ENCODE results near the gene DHX40.
"Not testable (repeated sequence)": the region's sequence is repeated elsewhere in the genome, so short reads cannot be mapped to it uniquely, and the experiment has no call there.

The DHX40 gene

GRCh38 chr17:59558953-59559352, 6.5 kb upstream of the DHX40 start:
- DNase-seq: peak in 1 of 2 experiments; percentile 37

- DNase-seq: peak; percentile 91 to 93
Measured at GRCh38 chr17:59561042-59561441, 4.4 kb upstream of the DHX40 start.

GRCh38 chr17:59565959-59566324, 532 bp downstream of the DHX40 start:
- peak; percentile 74 to 81 for DNase-seq

- DNase-seq: not testable (repeated sequence)
Measured at GRCh38 chr17:59569151-59569550, 3.7 kb downstream of the DHX40 start.

GRCh38 chr17:59572301-59572924, 7.0 kb downstream of the DHX40 start:
- peak; percentile 23 to 36 for DNase-seq

GRCh38 chr17:59584168-59584567, 18.8 kb downstream of the DHX40 start:
- not testable (repeated sequence) for DNase-seq

- DNase-seq: no peak
Measured at GRCh38 chr17:59600169-59600568, 34.8 kb downstream of the DHX40 start.

- no peak for DNase-seq
Measured at GRCh38 chr17:59601130-59601529, 35.7 kb downstream of the DHX40 start.

GRCh38 chr17:59607061-59607460, 41.7 kb downstream of the DHX40 start:
- DNase-seq: no peak

GRCh38 chr17:59607817-59608403, 42.5 kb downstream of the DHX40 start:
- DNase-seq: peak; percentile 19 to 21

GRCh38 chr17:59611503-59611902, 46.1 kb downstream of the DHX40 start:
- no peak for DNase-seq

GRCh38 chr17:59616253-59616920, 51.0 kb downstream of the DHX40 start:
- no peak for DNase-seq

GRCh38 chr17:59617156-59617732, 51.8 kb downstream of the DHX40 start:
- DNase-seq: no peak

GRCh38 chr17:59619035-59619297, 53.6 kb downstream of the DHX40 start:
- DNase-seq: no peak

- DNase-seq: peak; percentile 97 to 98
Measured at GRCh38 chr17:59619298-59620063, 54.1 kb downstream of the DHX40 start, which contains the start of gene CLTC. Gene CLTC, plus strand, starts transcription at chr17:59619895. Its CDS starts 237 bp downstream, at chr17:59620132.

- DNase-seq: no peak
Measured at GRCh38 chr17:59620064-59620359, 54.6 kb downstream of the DHX40 start.

GRCh38 chr17:59620518-59621259, 55.3 kb downstream of the DHX40 start:
- DNase-seq: peak; percentile 42 to 61

- no peak for DNase-seq
Measured at GRCh38 chr17:59621771-59622170, 56.4 kb downstream of the DHX40 start.

- DNase-seq: no peak
Measured at GRCh38 chr17:59623151-59623550, 57.7 kb downstream of the DHX40 start.

- no peak for DNase-seq
Measured at GRCh38 chr17:59626756-59627155, 61.3 kb downstream of the DHX40 start.

GRCh38 chr17:59627274-59627673, 61.9 kb downstream of the DHX40 start:
- no peak for DNase-seq

GRCh38 chr17:59627770-59628171, 62.4 kb downstream of the DHX40 start:
- peak; percentile 17 to 56 for DNase-seq

GRCh38 chr17:59629174-59629573, 63.8 kb downstream of the DHX40 start:
- DNase-seq: no peak

Data from AML-193 (cell line).